NCI-H748 (cell line): ENCODE data around the gene LYPD5.

Experiments
- DNase-seq: peaks from one replicate; lab custom pipeline; 2025; ENCODE audit not compliant: unreplicated experiment; lab: John Stamatoyannopoulos, UW

Gene LYPD5

GRCh38 chr19:43754503-43755255 is 47.6 kb downstream of the LYPD5 start, which contains the start of gene SMG9:
Gene SMG9 (minus strand): TSS chr19:43754962. CDS start chr19:43750741, 4,221 bp downstream.
- peak; percentile 98 for DNase-seq

- no peak for DNase-seq
These were observed 48.1 kb downstream of the LYPD5 start for GRCh38 chr19:43754253-43754502.

- no peak for DNase-seq
These were observed 49.9 kb downstream of the LYPD5 start for GRCh38 chr19:43752287-43752875.

GRCh38 chr19:43751466-43752220 is 50.6 kb downstream of the LYPD5 start:
- no peak for DNase-seq

GRCh38 chr19:43749898-43750297 is 52.3 kb downstream of the LYPD5 start:
- no peak for DNase-seq

GRCh38 chr19:43749152-43749551 is 53.1 kb downstream of the LYPD5 start:
- DNase-seq, result no peak

- no peak for DNase-seq
These were observed 53.6 kb downstream of the LYPD5 start for GRCh38 chr19:43748685-43749084.

- DNase-seq, result no peak
These were observed 54.0 kb downstream of the LYPD5 start for GRCh38 chr19:43748205-43748594.

GRCh38 chr19:43747557-43748204 is 54.6 kb downstream of the LYPD5 start:
- DNase-seq, result no peak
